ENCODE data around the gene CRABP2.

DNA sequence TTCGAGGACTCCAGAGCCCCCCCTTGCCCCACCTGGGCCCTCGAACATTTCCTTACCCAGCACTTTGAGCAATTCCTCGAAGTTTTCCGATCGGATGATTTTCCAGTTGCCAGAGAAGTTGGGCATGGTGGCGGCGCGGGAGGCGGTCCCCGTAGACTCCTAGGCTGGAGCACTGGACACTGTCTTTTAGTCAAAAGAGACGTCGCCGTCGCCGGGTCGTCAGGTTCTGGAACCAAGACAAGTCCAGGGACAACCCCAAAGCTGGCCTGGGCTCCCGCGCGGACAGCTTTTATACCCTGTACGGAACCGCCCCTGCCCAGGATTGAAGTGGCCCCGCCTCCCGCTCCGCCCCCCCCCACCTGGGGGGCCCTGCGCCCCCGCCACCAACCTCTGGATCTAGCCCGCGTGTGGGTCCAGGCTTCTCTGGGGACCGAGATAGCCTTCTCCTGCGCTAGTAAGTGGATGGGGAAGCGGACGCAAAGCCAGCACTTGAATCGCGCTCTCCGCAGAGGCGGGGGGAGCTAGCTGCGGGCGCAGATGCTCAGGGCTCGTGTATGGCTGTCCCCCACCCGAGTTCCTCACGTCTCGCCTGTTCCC is at the start of gene CRABP2:
- no peak for TF ChIP-seq EZH2 (IDR thresholded peaks at IDR 0.05; ENCODE audit: insufficient read depth, low read length)
- no peak for TF ChIP-seq CTCF (IDR thresholded peaks at IDR 0.05; ENCODE audit: insufficient read depth, low read depth, low read length)

Data from astrocyte (in vitro differentiated cells and primary cell).